ENCODE results near the gene HJV. TPM values are rescaled to one million over a fixed set of nuclear protein-coding genes. Genes with fewer than 3 reads are reported as not detected.

The HJV gene
- total and polyA plus RNA-seq, 2 of the 8 experiments (the other 6 are each of a cell fraction or from before 2014, with no cell fraction given) = 0.32 to 0.70 TPM

- Histone ChIP-seq H3K56ac (replicated peaks; ENCODE audit: insufficient read length, low read depth, low read length) (no peak overlapping the region), H2BK20ac (ENCODE audit: low read length) (no peak overlapping the region), H3K36me3 (ENCODE audit: control insufficient read depth in 2 of 4, insufficient read depth in 4 of 4, low read length in 3 of 4) (no peaks in the 10 kb centered on the region), H3K4me3 (ENCODE audit: extremely low read depth in 1 of 4, insufficient read depth in 2 of 4, low read depth in 3 of 4, low read length in 4 of 4) (no peak overlapping the region), H2BK12ac (ENCODE audit: low read depth, low read length) (no peak overlapping the region), H3K9me3 (ENCODE audit: insufficient read depth in 2 of 2, low read depth in 1 of 2, low read length in 1 of 2) (no peaks in the 10 kb centered on the region), H3K23me2 (ENCODE audit: low read depth, low read length) (peaks cover 4% of the 10 kb centered on the region; the same call in 1 of the 2 replicates), H4K5ac (ENCODE audit: insufficient read length, low read depth, low read length) (no peak overlapping the region), H4K20me1 (replicated peaks in 1 of 2; ENCODE audit: control insufficient read depth in 1 of 2, insufficient read depth in 2 of 2, low read length in 2 of 2) (no peaks in the 10 kb centered on the region), H2BK120ac (replicated peaks; ENCODE audit: low read depth, low read length) (no peak overlapping the region), H3K4me2 (ENCODE audit: insufficient read depth in 1 of 2, low read depth in 2 of 2, low read length in 2 of 2) (no peak overlapping the region), H4K8ac (ENCODE audit: extremely low read depth, insufficient read depth, low read length) (no peak overlapping the region), H3K79me1 (ENCODE audit: low read depth, low read length) (no peaks in the 10 kb centered on the region), H3K27me3 (replicated peaks in 1 of 4; ENCODE audit: control insufficient read depth in 3 of 4, extremely low read depth in 1 of 4, insufficient read depth in 3 of 4, low read length in 3 of 4) (no peaks in the 10 kb centered on the region), H2BK15ac (ENCODE audit: low read length) (no peak overlapping the region), H2BK5ac (ENCODE audit: low read depth, low read length) (no peak overlapping the region), H4K91ac (replicated peaks; ENCODE audit: insufficient read length, low read length) (no peak overlapping the region), H3K4ac (replicated peaks; ENCODE audit: insufficient read length, low read depth, low read length) (no peak overlapping the region), H2AFZ (ENCODE audit: low read length) (no peak overlapping the region), H3K14ac (ENCODE audit: insufficient read length) (no peak overlapping the region), H3K23ac (ENCODE audit: insufficient read length) (no peak overlapping the region), H3K27ac (ENCODE audit: low read depth, low read length) (no peak overlapping the region), H2AK5ac (ENCODE audit: low read depth, low read length) (no peak overlapping the region), H3K9ac (replicated peaks in 1 of 4; ENCODE audit: extremely low read depth in 1 of 4, low read depth in 3 of 4, low read length in 3 of 4) (no peak overlapping the region), H3K79me2 (ENCODE audit: control insufficient read depth in 1 of 2, insufficient read depth in 2 of 2, low read length in 2 of 2) (no peaks in the 10 kb centered on the region), H3K18ac (ENCODE audit: extremely low read depth, low read length) (no peak overlapping the region), H3K4me1 (replicated peaks in 1 of 4; ENCODE audit: control insufficient read depth in 3 of 4, insufficient read depth in 4 of 4, low read length in 3 of 4) (peaks cover 0 to 3% (median 0%) of the 10 kb centered on the region in 4 experiments; a peak in 1 of 7 replicates)
- no peak for FAIRE-seq
- DNase-seq (ENCODE audit: low read depth in 1 of 2, low spot score in 2 of 2) = no peak
- ChIA-PET CTCF (ENCODE audit: partially characterized antibody) (interaction anchor here (1.2 to 9.2 kb wide), 6 partner anchors 10 to 139 kb away, joined by 3 to 55 read pairs (median 6); partner anchors contain the start of gene HJV), POLR2A (ENCODE audit: partially characterized antibody) (interaction anchor here (11.6 kb wide), 1 partner anchor 17 kb away, joined by 284 read pairs; no protein-coding TSS in a partner anchor)
- TF ChIP-seq CTBP2 (IDR thresholded peaks at IDR 0.05; ENCODE audit: borderline replicate concordance, insufficient read depth, insufficient read length, low read length) (no peak), JUND (IDR thresholded peaks at IDR 0.05; ENCODE audit: low read length) (no peak), CREB1 (IDR thresholded peaks at IDR 0.05) (no peak), RAD21 (IDR thresholded peaks at IDR 0.05 in 1 of 2, conservative IDR thresholded peaks at IDR 0.05 in 1 of 2; ENCODE audit: low read depth in 2 of 2, low read length in 2 of 2) (no peak), MAX (IDR thresholded peaks at IDR 0.05) (no peak), TEAD4 (IDR thresholded peaks at IDR 0.05; ENCODE audit: low read depth, low read length) (no peak), PHF8 (conservative IDR thresholded peaks at IDR 0.05; ENCODE audit: low read depth, low read length) (no peak), KDM5A (IDR thresholded peaks at IDR 0.05; ENCODE audit: low read length) (no peak), GABPA (IDR thresholded peaks at IDR 0.05; ENCODE audit: borderline replicate concordance, insufficient read depth, low read length) (no peak), HDAC2 (IDR thresholded peaks at IDR 0.05; ENCODE audit: borderline replicate concordance in 1 of 2, low read depth in 2 of 2, low read length in 2 of 2) (no peak)
Measured at GRCh38 chr1:146031476-146031875, 9.9 kb upstream of the HJV start.
